Natural killer cell (primary cell): ENCODE data around the gene RNASEL. TPM values are rescaled to one million over a fixed set of nuclear protein-coding genes. Genes with fewer than 3 reads are reported as not detected.

ENCODE experiments used
- ATAC-seq, 3 donors: fragments of 150-1000 bp in 2 of 3; fragments of 200-7000 bp in 1 of 3; cut with Tn5 transposase; 1 replicate in 1 of 3; 2 replicates in 2 of 3; pipeline ENCODE4 v1.10.0; 2021; ENCODE audit warnings: mild to moderate bottlenecking in 2 of 3, moderate library complexity in 2 of 3
- DNase-seq, 2 donors: peaks; one replicate each; pipeline versions ENCODE4 v3.0.0 to v3.0.0-alpha.2; 2013 to 2021; ENCODE audit warnings: mixed read lengths in 1 of 2
- H3K27ac ChIP-seq: one replicate; pipeline ENCODE4 v1.5.1; 2013; ENCODE audit warnings: mild to moderate bottlenecking, low read length
- H3K27me3 ChIP-seq: one replicate; pipeline ENCODE4 v1.6.1; 2013; ENCODE audit warnings: low read length; ENCODE audit not compliant: control insufficient read depth, insufficient read depth
- H3K36me3 ChIP-seq: one replicate; pipeline ENCODE4 v1.6.1; 2013; ENCODE audit warnings: low read length; ENCODE audit not compliant: control insufficient read depth, insufficient read depth
- H3K4me1 ChIP-seq: one replicate; pipeline ENCODE4 v1.6.1; 2013; ENCODE audit warnings: low read length; ENCODE audit not compliant: control insufficient read depth, insufficient read depth
- H3K4me3 ChIP-seq: one replicate; pipeline ENCODE4 v1.5.1; 2013; ENCODE audit warnings: low read length
- H3K9me3 ChIP-seq: one replicate; pipeline ENCODE4 v1.6.1; 2013; ENCODE audit warnings: low read length; ENCODE audit not compliant: control insufficient read depth, insufficient read depth
- H3K27ac Mint-ChIP-seq, 2 donors: one replicate each; pipeline ENCODE4 v1.8.0; 2022; ENCODE audit warnings: mild to moderate bottlenecking in 2 of 2, mixed read lengths in 2 of 2, moderate library complexity in 1 of 2
- H3K27me3 Mint-ChIP-seq, 2 donors: one replicate each; pipeline ENCODE4 v1.8.0; 2022; ENCODE audit warnings: low read depth in 2 of 2, mixed read lengths in 2 of 2
- H3K36me3 Mint-ChIP-seq: one replicate; pipeline ENCODE4 v1.8.0; 2022; ENCODE audit warnings: mixed read lengths
- H3K4me1 Mint-ChIP-seq, 2 donors: one replicate each; pipeline ENCODE4 v1.8.0; 2022; ENCODE audit warnings: mixed read lengths in 2 of 2
- H3K4me3 Mint-ChIP-seq: one replicate; pipeline ENCODE4 v1.8.0; 2022; ENCODE audit warnings: mild to moderate bottlenecking, moderate library complexity, mixed read lengths
- H3K9me3 Mint-ChIP-seq, 2 donors: one replicate each; pipeline ENCODE4 v1.8.0; 2022; ENCODE audit warnings: mixed read lengths in 2 of 2
- WGBS: methylation state at CpG from one replicate; pipeline ENCODE4 v1.1.7; 2013; ENCODE audit warnings: missing lambda C conversion rate; ENCODE audit not compliant: insufficient coverage; 5-methylcytosine and 5-hydroxymethylcytosine counted together
- intact Hi-C: fragments of 100-400 bp; cut with micrococcal nuclease; formaldehyde crosslinking; loops from one replicate; pipeline ENCODE4 v1.14.2; 2022
- total RNA-seq, 4 donors: library from RNA; stranded (reverse); fragments of 120-200 nt in 1 of 4; gene quantifications; one replicate each; pipeline versions ENCODE4 v1.2.3 to v1.2.4, GENCODE V29; 2013 to 2022
- TF ChIP-seq, protein P1 (sequence below): fragments of 200-600 bp; IDR thresholded peaks from one replicate; pipeline ENCODE4 v1.8.0; 2022; ENCODE audit warnings: antibody characterized with exemption

RNASEL gene
- total RNA-seq, 3 donors from 2014 or later (not counting 1 experiment from before 2014, with no cell fraction given): 3.3 to 5.8 (median 4.8) TPM

DNA sequence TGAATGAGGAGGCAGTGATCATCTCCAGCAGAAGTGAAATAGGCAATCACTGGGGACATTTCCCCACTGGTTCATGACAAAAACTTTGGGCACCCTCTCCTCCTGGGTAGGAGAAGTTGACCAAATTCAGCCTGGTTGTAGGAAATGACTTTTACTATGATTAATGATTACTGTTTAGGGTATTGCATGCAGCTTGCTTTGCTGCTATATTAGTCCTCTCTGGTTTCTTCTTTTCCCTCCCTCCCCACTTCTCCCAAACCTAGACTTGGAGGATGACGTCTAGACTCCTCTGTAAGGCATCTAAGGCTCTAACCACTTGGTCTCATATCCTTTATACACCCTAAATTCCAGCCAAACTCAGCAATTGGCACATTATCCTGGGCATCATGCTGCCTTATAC is 18.5 kb upstream of the RNASEL start:
- Histone ChIP-seq H3K4me1 (peaks cover 14% of the 10 kb centered on the region), H3K27ac (no peak overlapping the region), H3K4me3 (no peak overlapping the region), H3K9me3 (no peaks in the 10 kb centered on the region), H3K36me3 (no peaks in the 10 kb centered on the region), H3K27me3 (peaks cover 32% of the 10 kb centered on the region)
- no peaks in the 10 kb centered on the region for H3K36me3 Mint-ChIP-seq
- no peak for DNase-seq
- peaks cover 15 to 16% of the 10 kb centered on the region in 2 donors for H3K4me1 Mint-ChIP-seq
- no peak overlapping the region for H3K27ac Mint-ChIP-seq
- ATAC-seq: no peak
- 75% methylated on average over 1 of the region's 1 CpG for WGBS
- intact Hi-C loops: no loop called here
- H3K27me3 Mint-ChIP-seq: peaks cover 48 to 49% of the 10 kb centered on the region in 2 donors
- H3K4me3 Mint-ChIP-seq: no peak overlapping the region
- H3K9me3 Mint-ChIP-seq: no peaks in the 10 kb centered on the region
- TF ChIP-seq, protein P1, sequence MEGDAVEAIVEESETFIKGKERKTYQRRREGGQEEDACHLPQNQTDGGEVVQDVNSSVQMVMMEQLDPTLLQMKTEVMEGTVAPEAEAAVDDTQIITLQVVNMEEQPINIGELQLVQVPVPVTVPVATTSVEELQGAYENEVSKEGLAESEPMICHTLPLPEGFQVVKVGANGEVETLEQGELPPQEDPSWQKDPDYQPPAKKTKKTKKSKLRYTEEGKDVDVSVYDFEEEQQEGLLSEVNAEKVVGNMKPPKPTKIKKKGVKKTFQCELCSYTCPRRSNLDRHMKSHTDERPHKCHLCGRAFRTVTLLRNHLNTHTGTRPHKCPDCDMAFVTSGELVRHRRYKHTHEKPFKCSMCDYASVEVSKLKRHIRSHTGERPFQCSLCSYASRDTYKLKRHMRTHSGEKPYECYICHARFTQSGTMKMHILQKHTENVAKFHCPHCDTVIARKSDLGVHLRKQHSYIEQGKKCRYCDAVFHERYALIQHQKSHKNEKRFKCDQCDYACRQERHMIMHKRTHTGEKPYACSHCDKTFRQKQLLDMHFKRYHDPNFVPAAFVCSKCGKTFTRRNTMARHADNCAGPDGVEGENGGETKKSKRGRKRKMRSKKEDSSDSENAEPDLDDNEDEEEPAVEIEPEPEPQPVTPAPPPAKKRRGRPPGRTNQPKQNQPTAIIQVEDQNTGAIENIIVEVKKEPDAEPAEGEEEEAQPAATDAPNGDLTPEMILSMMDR: no peak

GRCh38 chr1:182604175-182605164 is 15.4 kb upstream of the RNASEL start, which contains the start of gene RGS16:
Gene RGS16 (minus strand): TSS chr1:182604389. CDS start chr1:182604259, 130 bp downstream.
- peaks cover 17 to 30% of the 10 kb centered on the region in 2 donors for H3K27me3 Mint-ChIP-seq
- peak; percentile 93 to 96 (median 95) for ATAC-seq
- TF ChIP-seq, protein P1: no peak
- 4% methylated on average over 43 of the region's 44 CpGs for WGBS
- intact Hi-C loops: loop anchor here (1.0 to 5.0 kb wide), 3 partner anchors 12 to 233 kb away; partner anchors contain the start of gene DHX9
- Histone ChIP-seq H3K36me3 (no peaks in the 10 kb centered on the region), H3K4me1 (peaks cover 18% of the 10 kb centered on the region), H3K4me3 (peak within 1 kb of the TSS; percentile 18), H3K9me3 (no peaks in the 10 kb centered on the region), H3K27ac (no peak within 1 kb of the TSS), H3K27me3 (peaks cover 19% of the 10 kb centered on the region)
- peaks cover 15 to 16% of the 10 kb centered on the region in 2 donors for H3K4me1 Mint-ChIP-seq
- H3K9me3 Mint-ChIP-seq: no peaks in the 10 kb centered on the region
- peak; percentile 77 to 92 for DNase-seq
- peak within 1 kb of the TSS; percentile 55 to 56 for H3K27ac Mint-ChIP-seq
- no peaks in the 10 kb centered on the region for H3K36me3 Mint-ChIP-seq
- peak within 1 kb of the TSS; percentile 74 for H3K4me3 Mint-ChIP-seq

GRCh38 chr1:182603646-182604174 is 14.7 kb upstream of the RNASEL start:
- ATAC-seq (no peak), DNase-seq (no peak)
- Mint-ChIP-seq H3K4me3 (peak overlapping the region; percentile 74), H3K4me1 (peaks cover 15 to 16% of the 10 kb centered on the region in 2 donors), H3K9me3 (no peaks in the 10 kb centered on the region), H3K27ac (peak overlapping the region; percentile 55 to 56), H3K36me3 (no peaks in the 10 kb centered on the region), H3K27me3 (peaks cover 10 to 24% of the 10 kb centered on the region in 2 donors)
- peak overlapping the region; percentile 18 for H3K4me3 ChIP-seq
- H3K27me3 ChIP-seq: peaks cover 14% of the 10 kb centered on the region
- H3K36me3 ChIP-seq: no peaks in the 10 kb centered on the region
- TF ChIP-seq, protein P1: no peak
- peaks cover 18% of the 10 kb centered on the region for H3K4me1 ChIP-seq
- H3K27ac ChIP-seq: no peak overlapping the region
- intact Hi-C loops: loop anchor here (1.0 to 5.0 kb wide), 3 partner anchors 13 to 234 kb away; partner anchors contain the start of gene DHX9
- H3K9me3 ChIP-seq: no peaks in the 10 kb centered on the region
- WGBS: 5% methylated on average over 12 of the region's 12 CpGs
